ENCODE results near the gene GOLT1A.

- TF ChIP-seq, protein P1, sequence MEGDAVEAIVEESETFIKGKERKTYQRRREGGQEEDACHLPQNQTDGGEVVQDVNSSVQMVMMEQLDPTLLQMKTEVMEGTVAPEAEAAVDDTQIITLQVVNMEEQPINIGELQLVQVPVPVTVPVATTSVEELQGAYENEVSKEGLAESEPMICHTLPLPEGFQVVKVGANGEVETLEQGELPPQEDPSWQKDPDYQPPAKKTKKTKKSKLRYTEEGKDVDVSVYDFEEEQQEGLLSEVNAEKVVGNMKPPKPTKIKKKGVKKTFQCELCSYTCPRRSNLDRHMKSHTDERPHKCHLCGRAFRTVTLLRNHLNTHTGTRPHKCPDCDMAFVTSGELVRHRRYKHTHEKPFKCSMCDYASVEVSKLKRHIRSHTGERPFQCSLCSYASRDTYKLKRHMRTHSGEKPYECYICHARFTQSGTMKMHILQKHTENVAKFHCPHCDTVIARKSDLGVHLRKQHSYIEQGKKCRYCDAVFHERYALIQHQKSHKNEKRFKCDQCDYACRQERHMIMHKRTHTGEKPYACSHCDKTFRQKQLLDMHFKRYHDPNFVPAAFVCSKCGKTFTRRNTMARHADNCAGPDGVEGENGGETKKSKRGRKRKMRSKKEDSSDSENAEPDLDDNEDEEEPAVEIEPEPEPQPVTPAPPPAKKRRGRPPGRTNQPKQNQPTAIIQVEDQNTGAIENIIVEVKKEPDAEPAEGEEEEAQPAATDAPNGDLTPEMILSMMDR (IDR thresholded peaks at IDR 0.05; ENCODE audit: insufficient read depth, low read depth, low read length) = no peak
- no peak for TF ChIP-seq EZH2 (IDR thresholded peaks at IDR 0.05; ENCODE audit: insufficient read depth, low read length)
Measured at GRCh38 chr1:204259782-204260181, 46.0 kb upstream of the GOLT1A start.

All from astrocyte (in vitro differentiated cells and primary cell).